ENCODE results near the gene WIZ. TPM values are rescaled to one million over a fixed set of nuclear protein-coding genes. Genes with fewer than 3 reads are reported as not detected.

Gene WIZ
- total and polyA plus RNA-seq, 4 donors: 8.7 to 72.6 (median 40.9) TPM

DNA sequence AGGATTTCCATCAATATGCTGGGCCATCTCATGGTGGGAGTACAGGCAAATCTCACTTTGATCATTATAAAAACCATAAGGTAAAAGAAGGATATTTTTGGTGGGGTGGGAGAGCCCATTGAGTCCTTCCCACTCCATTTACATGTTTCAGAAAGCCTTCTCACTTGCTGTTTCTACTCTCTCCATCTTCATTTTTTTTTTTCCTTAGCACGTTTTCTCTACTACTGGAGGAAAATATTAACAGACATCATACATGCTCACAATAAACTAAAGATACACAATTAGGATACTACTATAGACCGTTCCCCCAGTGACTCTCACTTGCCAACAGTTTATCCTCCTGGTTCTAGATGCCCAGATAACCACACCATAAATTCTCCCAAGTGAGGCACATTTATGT lies 68.3 kb downstream of the WIZ start:
- peaks cover 24% of the 10 kb centered on the region for H3K4me1 ChIP-seq (ENCODE audit: control insufficient read depth, insufficient read depth, low read length)
- DNase-seq (ENCODE audit: low read depth in 4 of 6, low spot score in 6 of 6): no peak
- H3K36me3 ChIP-seq (ENCODE audit: control insufficient read depth, insufficient read depth, low read length): peaks cover 18% of the 10 kb centered on the region
- H3K9me3 ChIP-seq (ENCODE audit: control insufficient read depth, insufficient read depth, low read length): no peaks in the 10 kb centered on the region
- H3K4me3 ChIP-seq (ENCODE audit: low read depth, low read length): no peak overlapping the region
- no peak overlapping the region for H3K27ac ChIP-seq (ENCODE audit: low read depth, low read length)
- H3K27me3 ChIP-seq (ENCODE audit: control insufficient read depth, insufficient read depth, low read length): no peaks in the 10 kb centered on the region
- WGBS (ENCODE audit: insufficient coverage): 90% methylated on average over 2 of the region's 2 CpGs

DNA sequence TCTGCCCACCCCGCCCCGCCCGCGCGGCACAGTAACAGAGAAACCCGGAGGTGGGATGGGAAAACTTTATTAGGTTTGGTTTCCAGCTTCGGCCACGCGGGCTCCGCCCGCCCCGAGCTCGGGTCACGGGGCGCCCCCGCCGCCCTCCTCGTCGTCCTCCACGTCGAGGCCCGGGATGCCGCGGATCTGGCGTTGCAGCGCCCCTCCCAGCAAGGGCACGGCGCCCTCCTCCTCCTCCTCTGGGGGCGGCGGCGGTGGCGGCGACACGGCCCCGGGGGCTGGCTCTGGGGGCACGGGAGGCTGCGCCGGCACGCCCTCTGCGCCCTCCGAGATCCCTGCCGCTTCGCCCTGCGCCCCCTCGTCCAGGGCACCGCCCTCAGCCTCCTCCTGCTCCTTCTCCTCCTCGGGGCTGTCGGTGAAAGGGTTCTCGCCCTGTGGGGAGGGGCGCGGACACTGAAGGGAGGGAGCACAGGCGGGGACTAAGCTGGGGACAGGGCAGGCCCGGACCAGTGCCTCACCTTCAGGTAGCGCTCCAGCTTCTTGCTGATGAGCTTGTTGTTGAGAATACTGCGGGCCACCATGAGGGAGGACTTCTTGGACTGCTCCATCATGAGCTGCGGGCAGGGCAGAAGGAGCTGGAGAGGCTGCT lies 69.6 kb downstream of the WIZ start:
- Histone ChIP-seq H3K36me3 (ENCODE audit: control insufficient read depth, insufficient read depth, low read length) (peaks cover 10% of the 10 kb centered on the region), H3K27me3 (ENCODE audit: control insufficient read depth, insufficient read depth, low read length) (no peaks in the 10 kb centered on the region), H3K27ac (ENCODE audit: low read depth, low read length) (peak overlapping the region; percentile 4), H3K4me1 (ENCODE audit: control insufficient read depth, insufficient read depth, low read length) (peaks cover 25% of the 10 kb centered on the region), H3K9me3 (ENCODE audit: control insufficient read depth, insufficient read depth, low read length) (no peaks in the 10 kb centered on the region), H3K4me3 (ENCODE audit: low read depth, low read length) (peak overlapping the region; percentile 36)
- peak in 2 of 6 donors; percentile 25 to 61 for DNase-seq (ENCODE audit: low read depth in 4 of 6, low spot score in 6 of 6)
- 1% methylated on average over 48 of the region's 56 CpGs for WGBS (ENCODE audit: insufficient coverage)

DNA sequence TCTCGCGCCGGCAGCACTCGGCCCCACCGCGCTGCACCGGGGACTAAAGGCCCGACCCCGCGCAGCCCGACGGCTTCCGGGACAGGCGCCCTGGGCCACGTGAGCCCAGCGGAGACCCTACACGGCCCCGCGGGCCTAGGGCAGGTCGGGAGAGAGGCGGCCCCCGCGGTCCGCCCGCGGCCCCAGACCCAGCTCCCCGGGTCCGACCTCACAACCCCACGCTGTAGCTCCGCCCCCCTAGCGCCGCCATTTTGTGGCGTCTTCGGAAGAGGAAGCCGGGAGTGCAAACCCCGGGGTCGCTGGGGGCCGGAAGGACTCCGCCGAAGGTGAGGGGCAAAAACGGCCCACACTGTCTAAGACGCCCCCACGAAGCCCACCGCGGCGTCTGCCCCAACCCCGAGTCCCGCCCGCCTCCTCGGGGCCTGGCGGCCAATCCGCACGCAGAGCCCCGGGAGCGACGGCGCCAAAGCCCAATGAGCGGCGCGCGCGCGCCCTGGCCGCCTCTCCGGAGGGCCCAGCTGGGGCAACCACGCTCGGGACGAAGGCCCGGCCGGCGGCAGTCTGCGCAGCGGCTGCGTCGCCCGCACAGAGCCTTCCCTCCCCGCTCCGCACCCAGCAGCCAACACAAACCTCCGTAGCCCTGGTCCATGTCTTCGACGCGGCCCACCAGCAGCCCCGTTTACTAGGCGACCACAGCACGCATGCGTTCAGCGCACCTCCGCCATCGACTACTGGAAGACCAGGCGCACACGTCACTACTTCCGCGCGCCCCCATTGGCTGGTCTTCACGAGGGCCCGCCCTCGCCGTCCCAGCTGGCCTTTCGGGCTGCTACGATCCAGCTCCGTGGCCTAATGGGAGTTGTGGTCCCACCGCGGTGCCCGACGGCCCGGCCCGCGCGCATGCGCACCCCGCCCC lies 70.4 kb downstream of the WIZ start, which contains the start of gene AKAP8:
Gene AKAP8, minus strand, starts transcription at position 705 of the 916 bp plus-strand sequence. Its CDS starts 56 bp downstream, at position 649.
- WGBS (ENCODE audit: insufficient coverage): under 1% methylated on average over 109 of the region's 111 CpGs
- Histone ChIP-seq H3K4me1 (ENCODE audit: control insufficient read depth, insufficient read depth, low read length) (peaks cover 33% of the 10 kb centered on the region), H3K27me3 (ENCODE audit: control insufficient read depth, insufficient read depth, low read length) (no peaks in the 10 kb centered on the region), H3K4me3 (ENCODE audit: low read depth, low read length) (peak within 1 kb of the TSS; percentile 85), H3K9me3 (ENCODE audit: control insufficient read depth, insufficient read depth, low read length) (no peaks in the 10 kb centered on the region), H3K36me3 (ENCODE audit: control insufficient read depth, insufficient read depth, low read length) (peaks cover 16% of the 10 kb centered on the region), H3K27ac (ENCODE audit: low read depth, low read length) (peak within 1 kb of the TSS; percentile 94)
- DNase-seq (ENCODE audit: low read depth in 4 of 6, low spot score in 6 of 6): peak; percentile 93 to 99 (median 97)

DNA sequence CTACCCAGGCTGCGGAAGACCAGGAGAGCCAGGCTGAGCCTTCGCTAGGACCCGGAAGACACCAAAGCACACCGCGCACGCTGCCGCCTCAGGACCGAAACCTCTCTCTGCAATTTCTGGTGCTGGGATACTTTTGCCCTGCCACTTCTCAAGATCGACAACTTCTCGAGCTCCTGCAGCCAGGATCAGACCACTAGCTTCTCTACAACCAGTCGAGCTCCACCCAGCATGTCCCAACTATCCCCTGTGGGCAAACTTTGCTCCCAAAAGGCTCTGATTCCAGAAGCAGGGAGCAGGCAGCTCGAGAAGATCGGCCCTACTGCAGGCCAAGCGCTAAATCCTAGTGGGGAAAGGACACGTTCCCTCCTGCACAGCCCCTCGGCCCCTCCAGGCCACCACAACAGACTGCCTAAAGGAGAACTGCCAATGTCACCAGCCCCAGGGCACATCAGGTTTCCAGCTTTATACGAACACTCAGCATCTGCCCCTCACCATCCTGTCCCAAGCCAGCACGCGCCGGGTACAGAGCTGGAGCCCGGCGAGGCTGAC lies 71.1 kb downstream of the WIZ start:
- Histone ChIP-seq H3K4me1 (ENCODE audit: control insufficient read depth, insufficient read depth, low read length) (peaks cover 40% of the 10 kb centered on the region), H3K27ac (ENCODE audit: low read depth, low read length) (peak overlapping the region; percentile 94), H3K4me3 (ENCODE audit: low read depth, low read length) (peak overlapping the region; percentile 85), H3K27me3 (ENCODE audit: control insufficient read depth, insufficient read depth, low read length) (no peaks in the 10 kb centered on the region), H3K36me3 (ENCODE audit: control insufficient read depth, insufficient read depth, low read length) (peaks cover 23% of the 10 kb centered on the region), H3K9me3 (ENCODE audit: control insufficient read depth, insufficient read depth, low read length) (no peaks in the 10 kb centered on the region)
- DNase-seq (ENCODE audit: low read depth in 4 of 6, low spot score in 6 of 6): peak in 3 of 6 donors; percentile 24 to 69 (median 49)
- 0% methylated on average over 22 of the region's 22 CpGs for WGBS (ENCODE audit: insufficient coverage)

DNA sequence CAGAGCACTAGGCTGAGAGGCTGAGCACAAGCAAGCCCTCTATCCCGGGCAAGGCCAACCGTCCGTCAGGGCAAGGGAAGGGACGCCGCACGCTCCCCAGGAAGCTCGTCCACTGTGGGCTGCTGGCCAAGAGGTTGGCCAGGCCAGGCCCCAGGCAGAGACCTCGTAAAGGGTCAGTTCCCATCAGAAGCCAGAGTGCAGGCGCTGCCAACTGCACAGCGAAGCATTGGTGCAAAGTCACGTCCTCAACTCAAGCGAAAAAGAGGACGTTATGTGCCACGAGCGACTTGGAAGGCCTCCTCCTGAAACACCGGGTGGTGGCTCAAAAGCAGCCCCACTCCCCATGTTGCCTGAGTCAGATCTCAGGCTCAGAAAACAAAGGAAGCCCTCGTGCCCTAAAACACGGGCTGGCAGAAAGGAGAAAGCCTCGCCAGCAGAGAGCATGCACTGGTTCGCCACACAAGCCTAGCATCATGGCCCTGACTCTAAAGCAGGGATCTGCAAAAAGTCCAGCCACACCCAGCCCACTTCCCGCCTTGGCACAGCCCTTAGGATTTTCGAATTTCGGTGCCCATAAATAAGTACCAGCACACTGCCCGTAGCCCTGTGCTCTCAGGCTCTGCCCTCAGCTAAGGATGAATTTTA lies 74.8 kb downstream of the WIZ start:
- Histone ChIP-seq H3K9me3 (ENCODE audit: control insufficient read depth, insufficient read depth, low read length) (no peaks in the 10 kb centered on the region), H3K4me1 (ENCODE audit: control insufficient read depth, insufficient read depth, low read length) (peaks cover 36% of the 10 kb centered on the region), H3K27ac (ENCODE audit: low read depth, low read length) (no peak overlapping the region), H3K27me3 (ENCODE audit: control insufficient read depth, insufficient read depth, low read length) (no peaks in the 10 kb centered on the region), H3K36me3 (ENCODE audit: control insufficient read depth, insufficient read depth, low read length) (peaks cover 53% of the 10 kb centered on the region), H3K4me3 (ENCODE audit: low read depth, low read length) (no peak overlapping the region)
- WGBS (ENCODE audit: insufficient coverage): 47% methylated on average over 22 of the region's 24 CpGs
- DNase-seq (ENCODE audit: low read depth in 4 of 6, low spot score in 6 of 6): no peak

GRCh38 chr19:15374105-15374651 lies 75.6 kb downstream of the WIZ start:
- H3K4me3 ChIP-seq (ENCODE audit: low read depth, low read length): no peak overlapping the region
- no peak for DNase-seq (ENCODE audit: low read depth in 4 of 6, low spot score in 6 of 6)
- H3K27me3 ChIP-seq (ENCODE audit: control insufficient read depth, insufficient read depth, low read length): no peaks in the 10 kb centered on the region
- no peak overlapping the region for H3K27ac ChIP-seq (ENCODE audit: low read depth, low read length)
- peaks cover 36% of the 10 kb centered on the region for H3K4me1 ChIP-seq (ENCODE audit: control insufficient read depth, insufficient read depth, low read length)
- H3K36me3 ChIP-seq (ENCODE audit: control insufficient read depth, insufficient read depth, low read length): peaks cover 61% of the 10 kb centered on the region
- no peaks in the 10 kb centered on the region for H3K9me3 ChIP-seq (ENCODE audit: control insufficient read depth, insufficient read depth, low read length)
- whole genome bisulfite sequencing (ENCODE audit: insufficient coverage): 49% methylated on average over 21 of the region's 21 CpGs

DNA sequence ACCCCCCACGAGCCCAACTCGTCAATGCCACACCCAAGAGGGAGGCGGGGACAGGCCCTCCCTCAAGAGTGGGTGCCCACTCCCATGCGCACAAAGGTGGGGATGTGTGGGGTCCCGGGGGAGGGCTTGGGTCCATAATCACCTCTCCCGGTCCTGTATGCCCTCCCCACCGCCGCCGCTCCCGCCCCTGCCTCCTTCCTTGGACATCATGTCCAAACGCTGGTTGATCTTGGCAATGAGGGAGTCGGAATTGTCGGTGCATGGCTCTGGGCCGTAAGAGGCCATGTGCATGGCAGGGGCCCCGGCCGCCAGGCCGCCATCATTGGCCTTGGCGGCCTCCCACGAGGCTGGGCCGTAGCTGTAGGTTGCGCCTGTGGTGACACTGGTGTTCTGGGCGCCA lies 76.1 kb downstream of the WIZ start:
- 89% methylated on average over 17 of the region's 22 CpGs for WGBS (ENCODE audit: insufficient coverage)
- Histone ChIP-seq H3K36me3 (ENCODE audit: control insufficient read depth, insufficient read depth, low read length) (peaks cover 66% of the 10 kb centered on the region), H3K27me3 (ENCODE audit: control insufficient read depth, insufficient read depth, low read length) (no peaks in the 10 kb centered on the region), H3K4me3 (ENCODE audit: low read depth, low read length) (no peak overlapping the region), H3K27ac (ENCODE audit: low read depth, low read length) (no peak overlapping the region), H3K4me1 (ENCODE audit: control insufficient read depth, insufficient read depth, low read length) (peaks cover 36% of the 10 kb centered on the region), H3K9me3 (ENCODE audit: control insufficient read depth, insufficient read depth, low read length) (no peaks in the 10 kb centered on the region)
- DNase-seq (ENCODE audit: low read depth in 4 of 6, low spot score in 6 of 6): no peak

GRCh38 chr19:15372891-15373301 lies 76.9 kb downstream of the WIZ start:
- peaks cover 30% of the 10 kb centered on the region for H3K4me1 ChIP-seq (ENCODE audit: control insufficient read depth, insufficient read depth, low read length)
- no peaks in the 10 kb centered on the region for H3K27me3 ChIP-seq (ENCODE audit: control insufficient read depth, insufficient read depth, low read length)
- 96% methylated on average over 30 of the region's 30 CpGs for WGBS (ENCODE audit: insufficient coverage)
- DNase-seq (ENCODE audit: low read depth in 4 of 6, low spot score in 6 of 6): no peak
- H3K36me3 ChIP-seq (ENCODE audit: control insufficient read depth, insufficient read depth, low read length): peaks cover 73% of the 10 kb centered on the region
- no peaks in the 10 kb centered on the region for H3K9me3 ChIP-seq (ENCODE audit: control insufficient read depth, insufficient read depth, low read length)
- H3K27ac ChIP-seq (ENCODE audit: low read depth, low read length): no peak overlapping the region
- no peak overlapping the region for H3K4me3 ChIP-seq (ENCODE audit: low read depth, low read length)

DNA sequence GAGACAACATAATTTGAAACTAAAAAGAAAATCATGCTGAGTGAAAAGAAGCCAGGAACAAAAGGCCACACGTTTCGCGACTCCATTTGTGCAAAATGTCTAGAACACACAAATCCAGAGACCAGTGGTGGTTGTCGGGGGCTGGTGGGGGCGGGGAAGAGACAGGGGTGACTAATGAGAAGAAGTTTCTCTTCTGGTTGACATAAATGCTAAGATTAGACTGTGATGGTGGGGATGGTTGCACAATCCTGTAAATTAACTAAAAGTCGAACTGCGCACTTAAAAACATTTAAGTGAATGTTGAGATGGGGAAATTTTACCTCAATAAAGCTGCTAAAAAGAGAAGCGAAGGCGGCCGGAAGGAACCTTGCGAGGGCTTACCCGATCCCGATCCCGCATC lies 77.3 kb downstream of the WIZ start:
- Histone ChIP-seq H3K9me3 (ENCODE audit: control insufficient read depth, insufficient read depth, low read length) (no peaks in the 10 kb centered on the region), H3K4me1 (ENCODE audit: control insufficient read depth, insufficient read depth, low read length) (peaks cover 26% of the 10 kb centered on the region), H3K4me3 (ENCODE audit: low read depth, low read length) (no peak overlapping the region), H3K27ac (ENCODE audit: low read depth, low read length) (no peak overlapping the region), H3K27me3 (ENCODE audit: control insufficient read depth, insufficient read depth, low read length) (no peaks in the 10 kb centered on the region), H3K36me3 (ENCODE audit: control insufficient read depth, insufficient read depth, low read length) (peaks cover 78% of the 10 kb centered on the region)
- DNase-seq (ENCODE audit: low read depth in 4 of 6, low spot score in 6 of 6): no peak
- WGBS (ENCODE audit: insufficient coverage): 90% methylated on average over 13 of the region's 14 CpGs

Data from spinal cord (tissue), 10 donors.